Stomach (tissue), 9 donors: ENCODE data around the gene ABLIM2. TPM values are rescaled to one million over a fixed set of nuclear protein-coding genes. Genes with fewer than 3 reads are reported as not detected.

Experiments used
- DNase-seq, 2 donors: peaks; one replicate each; pipeline versions ENCODE4 v3.0.0 to v3.0.0-alpha.2; 2013 to 2019
- H3K27ac ChIP-seq, 5 donors: fragments of 200-600 bp in 4 of 5; sonication (generic) in 4 of 5; one replicate each; pipeline ENCODE4 v1.5.1; 2013 to 2019; ENCODE audit warnings: mild to moderate bottlenecking in 1 of 5, moderate library complexity in 1 of 5
- H3K27me3 ChIP-seq, 3 donors: fragments of 200-600 bp; sonication (generic); one replicate each; pipeline ENCODE4 v1.5.1; 2017 to 2019; ENCODE audit warnings: mixed run types in 1 of 3
- H3K36me3 ChIP-seq, 4 donors: fragments of 200-600 bp; sonication (generic); 1 replicate in 3 of 4; 2 replicates in 1 of 4; pipeline ENCODE4 v1.5.1; 2016 to 2019
- H3K4me1 ChIP-seq, 4 donors: fragments of 200-600 bp; sonication (generic); one replicate each; pipeline ENCODE4 v1.5.1; 2016 to 2019
- H3K4me3 ChIP-seq, 4 donors: fragments of 200-600 bp; sonication (generic) in 3 of 4; one replicate each; pipeline ENCODE4 v1.5.1; 2016 to 2019; ENCODE audit warnings: mild to moderate bottlenecking in 1 of 4
- H3K9me3 ChIP-seq, 4 donors: fragments of 200-600 bp; sonication (generic); one replicate each; pipeline ENCODE4 v1.5.1; 2016 to 2019
- EP300 ChIP-seq: sonication (generic); formaldehyde crosslinking; IDR thresholded peaks from one replicate; pipeline ENCODE4 v1.6.1; 2017; ENCODE audit warnings: antibody characterized with exemption
- POLR2A ChIP-seq, 4 donors: fragments of 450-650 bp; IDR thresholded peaks; one replicate each; pipeline ENCODE4 v1.6.1; 2016; ENCODE audit warnings: antibody characterized with exemption in 4 of 4, control low read depth in 2 of 4, mild to moderate bottlenecking in 1 of 4, moderate library complexity in 1 of 4
- POLR2AphosphoS5 ChIP-seq, 3 donors: sonication (generic); formaldehyde crosslinking; IDR thresholded peaks; one replicate each; pipeline ENCODE4 v1.6.1; 2016; ENCODE audit warnings: antibody characterized with exemption in 3 of 3
- WGBS, 5 donors: extraction: QIAGEN DNeasy Blood & Tissue Kit in 3 of 5; methylation state at CpG; one replicate each; pipeline versions ENCODE4 v1.1.5 to v1.1.7; 2013 to 2018; 5-methylcytosine and 5-hydroxymethylcytosine counted together
- intact Hi-C: fragments of 100-400 bp; cut with DNase I; formaldehyde crosslinking; loops from one replicate; pipeline ENCODE4 v1.15.1; 2023; ENCODE audit warnings: low total_unique reads
- polyA plus RNA-seq, 3 donors: library from polyadenylated mRNA; stranded (reverse); fragments of 200-250 nt; gene quantifications; one replicate each; pipeline ENCODE4 v1.2.3, GENCODE V29; 2013
- total RNA-seq, 5 donors: library from RNA; depleted of rRNA; stranded (reverse); fragments of >200 nt; gene quantifications; one replicate each; pipeline versions ENCODE4 v1.1.0 to v1.2.3, GENCODE V29; 2014 to 2016
- TF ChIP-seq, protein P1 (sequence below), 7 experiments: fragments of 450-650 bp in 4 of 7; fragments of 200-600 bp in 3 of 7; sonication (generic) in 3 of 7; IDR thresholded peaks; one replicate each; pipeline ENCODE4 v1.5.1; 2016 to 2019; ENCODE audit warnings: antibody characterized with exemption in 7 of 7, control low read depth in 2 of 7, mild to moderate bottlenecking in 1 of 7
- donor health status: healthy with polysubstance abuse.
- donor health status: Bipolar disorder and iron deficiency.
- donor health status: healthy.

ABLIM2 gene
- total and polyA plus RNA-seq, 8 donors, result 2.3 to 28.0 (median 5.5) TPM

- Histone ChIP-seq H3K27ac (no peak overlapping the region), H3K36me3 (no peaks in the 10 kb centered on the region), H3K9me3 (no peaks in the 10 kb centered on the region), H3K4me1 (peaks cover 5 to 13% (median 9%) of the 10 kb centered on the region in 4 donors), H3K27me3 (no peaks in the 10 kb centered on the region), H3K4me3 (no peak overlapping the region)
- intact Hi-C loops, result no loop called here
- TF ChIP-seq EP300, result no peak
- TF ChIP-seq, protein P1, sequence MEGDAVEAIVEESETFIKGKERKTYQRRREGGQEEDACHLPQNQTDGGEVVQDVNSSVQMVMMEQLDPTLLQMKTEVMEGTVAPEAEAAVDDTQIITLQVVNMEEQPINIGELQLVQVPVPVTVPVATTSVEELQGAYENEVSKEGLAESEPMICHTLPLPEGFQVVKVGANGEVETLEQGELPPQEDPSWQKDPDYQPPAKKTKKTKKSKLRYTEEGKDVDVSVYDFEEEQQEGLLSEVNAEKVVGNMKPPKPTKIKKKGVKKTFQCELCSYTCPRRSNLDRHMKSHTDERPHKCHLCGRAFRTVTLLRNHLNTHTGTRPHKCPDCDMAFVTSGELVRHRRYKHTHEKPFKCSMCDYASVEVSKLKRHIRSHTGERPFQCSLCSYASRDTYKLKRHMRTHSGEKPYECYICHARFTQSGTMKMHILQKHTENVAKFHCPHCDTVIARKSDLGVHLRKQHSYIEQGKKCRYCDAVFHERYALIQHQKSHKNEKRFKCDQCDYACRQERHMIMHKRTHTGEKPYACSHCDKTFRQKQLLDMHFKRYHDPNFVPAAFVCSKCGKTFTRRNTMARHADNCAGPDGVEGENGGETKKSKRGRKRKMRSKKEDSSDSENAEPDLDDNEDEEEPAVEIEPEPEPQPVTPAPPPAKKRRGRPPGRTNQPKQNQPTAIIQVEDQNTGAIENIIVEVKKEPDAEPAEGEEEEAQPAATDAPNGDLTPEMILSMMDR (IDR thresholded peaks at IDR 0.05), result no peak
- no peak for TF ChIP-seq POLR2AphosphoS5 (IDR thresholded peaks at IDR 0.05)
- TF ChIP-seq POLR2A (IDR thresholded peaks at IDR 0.05), result no peak
- WGBS, 5 donors, result 69 to 82% (median 76%) methylated on average over 8 of the region's 8 CpGs
- DNase-seq, result no peak
These were observed 80.0 kb downstream of the ABLIM2 start for GRCh38 chr4:8078610-8079015.

DNA sequence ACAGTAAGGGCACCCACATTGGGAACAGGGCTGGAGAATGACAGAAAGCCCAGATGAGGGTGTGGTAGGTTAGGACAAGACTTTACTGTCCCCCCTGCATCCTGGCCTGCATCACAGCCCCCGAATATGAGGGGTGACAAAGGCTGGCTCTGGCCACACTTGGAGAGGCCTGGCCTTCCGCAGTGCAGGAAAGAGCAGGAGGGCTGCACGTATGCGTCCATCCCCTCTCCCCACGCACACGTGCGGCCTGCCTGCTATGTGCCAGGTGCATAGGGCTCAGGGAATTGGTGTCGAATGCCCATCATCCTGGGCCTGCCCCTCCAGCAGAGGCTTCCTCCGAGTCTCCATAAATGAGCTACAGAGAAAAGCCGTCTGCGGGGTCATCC is 80.5 kb downstream of the ABLIM2 start:
- Histone ChIP-seq H3K36me3 (no peaks in the 10 kb centered on the region), H3K4me1 (peaks cover 5 to 13% (median 9%) of the 10 kb centered on the region in 4 donors), H3K27me3 (peaks cover 0 to 4% (median 0%) of the 10 kb centered on the region in 3 donors), H3K9me3 (no peaks in the 10 kb centered on the region), H3K27ac (no peak overlapping the region), H3K4me3 (no peak overlapping the region)
- DNase-seq, result no peak
- intact Hi-C loops, result no loop called here
- TF ChIP-seq, protein P1 (IDR thresholded peaks at IDR 0.05), result no peak
- TF ChIP-seq EP300, result no peak
- TF ChIP-seq POLR2A (IDR thresholded peaks at IDR 0.05), result no peak
- TF ChIP-seq POLR2AphosphoS5 (IDR thresholded peaks at IDR 0.05), result no peak
- 87 to 93% (median 91%) methylated on average over 11 of the region's 11 CpGs for WGBS, 5 donors

- intact Hi-C loops, result no loop called here
These were observed 81.2 kb downstream of the ABLIM2 start for GRCh38 chr4:8077181-8078108.

GRCh38 chr4:8076023-8076422 is 82.6 kb downstream of the ABLIM2 start:
- H3K27me3 ChIP-seq, result peaks cover 0 to 25% (median 16%) of the 10 kb centered on the region in 3 donors
- TF ChIP-seq POLR2AphosphoS5 (IDR thresholded peaks at IDR 0.05), result no peak
- TF ChIP-seq, protein P1 (IDR thresholded peaks at IDR 0.05), result no peak
- TF ChIP-seq EP300, result no peak
- TF ChIP-seq POLR2A (IDR thresholded peaks at IDR 0.05), result no peak
- no peak overlapping the region for H3K27ac ChIP-seq
- H3K36me3 ChIP-seq, result no peaks in the 10 kb centered on the region
- no peak overlapping the region for H3K4me3 ChIP-seq
- intact Hi-C loops, result no loop called here
- 27 to 65% (median 46%) methylated on average over 4 to 7 of the region's 7 CpGs for WGBS, 5 donors
- H3K4me1 ChIP-seq, result peaks cover 5 to 18% (median 12%) of the 10 kb centered on the region in 4 donors
- H3K9me3 ChIP-seq, result no peaks in the 10 kb centered on the region
- no peak for DNase-seq

More at GRCh38 chr4:8077181-8078108, 81.2 kb downstream of the ABLIM2 start:
- H3K4me1 ChIP-seq, result peaks cover 5 to 13% (median 9%) of the 10 kb centered on the region in 4 donors
- no peaks in the 10 kb centered on the region for H3K9me3 ChIP-seq
- WGBS, 5 donors, result 82 to 90% (median 88%) methylated on average over 9 to 23 of the region's 23 CpGs
- H3K27me3 ChIP-seq, result peaks cover 0 to 11% (median 6%) of the 10 kb centered on the region in 3 donors
- DNase-seq, result no peak
- no peaks in the 10 kb centered on the region for H3K36me3 ChIP-seq
- no peak overlapping the region for H3K4me3 ChIP-seq
- TF ChIP-seq, protein P1 (IDR thresholded peaks at IDR 0.05), result no peak
- no peak for TF ChIP-seq POLR2A (IDR thresholded peaks at IDR 0.05)
- H3K27ac ChIP-seq, result no peak overlapping the region
